ENCODE measurements around the gene LRMDA. TPM values are rescaled to one million over a fixed set of nuclear protein-coding genes. Genes with fewer than 3 reads are reported as not detected.

Gene LRMDA
- total and polyA plus RNA-seq, 4 donors, result 12.1 to 40.8 (median 21.6) TPM

GRCh38 chr10:75630746-75631145 lies 199.3 kb downstream of the LRMDA start:
- no peak for TF ChIP-seq CTCF (IDR thresholded peaks at IDR 0.05; ENCODE audit: control extremely low read depth, extremely low read depth)
- no peak for DNase-seq
- Histone ChIP-seq H3K9me3 (ENCODE audit: control insufficient read depth in 4 of 4, insufficient read depth in 3 of 4, low read length in 3 of 4) (no peaks in the 10 kb centered on the region), H3K4me3 (no peak overlapping the region), H3K27me3 (ENCODE audit: control insufficient read depth in 3 of 3, insufficient read depth in 3 of 3, low read length in 2 of 3) (no peaks in the 10 kb centered on the region), H3K27ac (ENCODE audit: low read depth in 1 of 2, low read length in 1 of 2) (no peak overlapping the region), H3K36me3 (ENCODE audit: control insufficient read depth in 4 of 4, insufficient read depth in 4 of 4, low read length in 4 of 4) (peaks cover 0 to 3% (median 0%) of the 10 kb centered on the region in 4 donors), H3K9ac (ENCODE audit: insufficient read depth in 1 of 2, low read length in 2 of 2) (no peak overlapping the region), H3K4me1 (ENCODE audit: control insufficient read depth in 5 of 5, insufficient read depth in 5 of 5, low read length in 5 of 5) (peaks cover 0 to 14% (median 0%) of the 10 kb centered on the region in 5 donors)
- ATAC-seq (ENCODE audit: insufficient read depth, low FRiP score), result no peak
- 73 to 88% methylated on average over 2 of the region's 2 CpGs for WGBS, 2 donors

- H3K27ac ChIP-seq (ENCODE audit: low read depth in 1 of 2, low read length in 1 of 2), result no peak overlapping the region
- DNase-seq, result peak; percentile 45 to 68 (median 65)
- WGBS, 2 donors, result 75 to 82% methylated on average over 8 of the region's 8 CpGs
Observed at GRCh38 chr10:75632805-75633462, 201.5 kb downstream of the LRMDA start.

GRCh38 chr10:75633568-75633967 lies 202.1 kb downstream of the LRMDA start:
- no peak for TF ChIP-seq CTCF (IDR thresholded peaks at IDR 0.05; ENCODE audit: control extremely low read depth, extremely low read depth)
- Histone ChIP-seq H3K9me3 (ENCODE audit: control insufficient read depth in 4 of 4, insufficient read depth in 3 of 4, low read length in 3 of 4) (no peaks in the 10 kb centered on the region), H3K27me3 (ENCODE audit: control insufficient read depth in 3 of 3, insufficient read depth in 3 of 3, low read length in 2 of 3) (no peaks in the 10 kb centered on the region), H3K9ac (ENCODE audit: insufficient read depth in 1 of 2, low read length in 2 of 2) (no peak overlapping the region), H3K4me3 (no peak overlapping the region), H3K27ac (ENCODE audit: low read depth in 1 of 2, low read length in 1 of 2) (no peak overlapping the region), H3K4me1 (ENCODE audit: control insufficient read depth in 5 of 5, insufficient read depth in 5 of 5, low read length in 5 of 5) (peaks cover 0 to 14% (median 0%) of the 10 kb centered on the region in 5 donors), H3K36me3 (ENCODE audit: control insufficient read depth in 4 of 4, insufficient read depth in 4 of 4, low read length in 4 of 4) (peaks cover 0 to 2% (median 0%) of the 10 kb centered on the region in 4 donors)
- DNase-seq (no peak), ATAC-seq (ENCODE audit: insufficient read depth, low FRiP score) (no peak)
- WGBS, 2 donors, result 91 to 97% methylated on average over 2 of the region's 2 CpGs

More at GRCh38 chr10:75632805-75633462, 201.5 kb downstream of the LRMDA start:
- no peaks in the 10 kb centered on the region for H3K9me3 ChIP-seq (ENCODE audit: control insufficient read depth in 4 of 4, insufficient read depth in 3 of 4, low read length in 3 of 4)
- H3K36me3 ChIP-seq (ENCODE audit: control insufficient read depth in 4 of 4, insufficient read depth in 4 of 4, low read length in 4 of 4), result peaks cover 0 to 3% (median 0%) of the 10 kb centered on the region in 4 donors
- no peaks in the 10 kb centered on the region for H3K27me3 ChIP-seq (ENCODE audit: control insufficient read depth in 3 of 3, insufficient read depth in 3 of 3, low read length in 2 of 3)
- no peak overlapping the region for H3K4me3 ChIP-seq
- ATAC-seq (ENCODE audit: insufficient read depth, low FRiP score), result no peak
- H3K4me1 ChIP-seq (ENCODE audit: control insufficient read depth in 5 of 5, insufficient read depth in 5 of 5, low read length in 5 of 5), result peaks cover 0 to 14% (median 0%) of the 10 kb centered on the region in 5 donors
- no peak for TF ChIP-seq CTCF (IDR thresholded peaks at IDR 0.05; ENCODE audit: control extremely low read depth, extremely low read depth)
- H3K9ac ChIP-seq (ENCODE audit: insufficient read depth in 1 of 2, low read length in 2 of 2), result no peak overlapping the region

All from lung (tissue), 12 donors.